Testis (tissue), 2 donors: ENCODE data around the gene EHMT1.

Source experiments
- CTCF ChIP-seq, 3 experiments: fragments of 450-650 bp in 2 of 3; fragments of 200-600 bp in 1 of 3; sonication (generic) in 1 of 3; IDR thresholded peaks; one replicate each; pipeline ENCODE4 v1.5.1; 2016 to 2019; ENCODE audit warnings: antibody characterized with exemption in 3 of 3, mild to moderate bottlenecking in 2 of 3, moderate library complexity in 1 of 3
- POLR2A ChIP-seq: fragments of 450-650 bp; IDR thresholded peaks from one replicate; pipeline ENCODE4 v1.6.1; 2017; ENCODE audit warnings: antibody characterized with exemption, mild to moderate bottlenecking, moderate library complexity

GRCh38 chr9:137814436-137814835, 195.6 kb downstream of the EHMT1 start:
- TF ChIP-seq CTCF (IDR thresholded peaks at IDR 0.05) (no peak), POLR2A (no peak)
